ENCODE data around the gene SLC39A7.

DNA sequence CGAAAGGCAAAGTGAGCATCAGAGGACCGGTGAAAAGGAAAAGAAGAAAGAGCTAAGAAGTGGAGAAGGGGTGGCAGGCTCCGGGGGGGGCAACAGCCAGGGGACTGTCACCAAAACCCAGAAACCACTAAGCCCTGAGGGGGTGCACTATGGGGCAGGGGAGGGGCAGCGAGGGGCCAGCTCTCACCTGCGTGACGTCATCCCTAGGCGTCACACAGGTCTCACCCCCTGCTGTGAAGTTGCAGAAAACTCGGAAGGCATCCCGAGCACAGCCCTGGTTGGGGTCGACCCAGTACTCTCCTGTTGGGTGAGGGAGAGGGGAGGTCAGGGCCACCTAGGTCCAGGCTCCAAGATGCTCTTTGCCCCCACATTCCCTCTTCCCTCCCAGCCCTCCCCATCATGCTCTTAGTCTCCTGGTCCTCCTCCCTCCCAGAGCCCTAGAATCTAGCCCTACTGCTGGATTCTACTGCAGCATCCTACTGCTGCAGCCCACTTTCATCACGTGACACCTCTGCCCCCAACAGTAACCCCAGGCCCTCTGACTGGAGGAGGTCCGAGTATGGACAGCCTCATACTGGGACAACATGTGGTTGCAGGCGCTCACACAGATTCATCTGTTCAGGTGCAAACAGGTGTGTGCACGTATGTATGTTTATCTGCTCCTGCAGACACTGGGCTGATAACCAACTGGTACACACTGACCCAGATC is 35.8 kb upstream of the SLC39A7 start:
- TF ChIP-seq, protein P1, sequence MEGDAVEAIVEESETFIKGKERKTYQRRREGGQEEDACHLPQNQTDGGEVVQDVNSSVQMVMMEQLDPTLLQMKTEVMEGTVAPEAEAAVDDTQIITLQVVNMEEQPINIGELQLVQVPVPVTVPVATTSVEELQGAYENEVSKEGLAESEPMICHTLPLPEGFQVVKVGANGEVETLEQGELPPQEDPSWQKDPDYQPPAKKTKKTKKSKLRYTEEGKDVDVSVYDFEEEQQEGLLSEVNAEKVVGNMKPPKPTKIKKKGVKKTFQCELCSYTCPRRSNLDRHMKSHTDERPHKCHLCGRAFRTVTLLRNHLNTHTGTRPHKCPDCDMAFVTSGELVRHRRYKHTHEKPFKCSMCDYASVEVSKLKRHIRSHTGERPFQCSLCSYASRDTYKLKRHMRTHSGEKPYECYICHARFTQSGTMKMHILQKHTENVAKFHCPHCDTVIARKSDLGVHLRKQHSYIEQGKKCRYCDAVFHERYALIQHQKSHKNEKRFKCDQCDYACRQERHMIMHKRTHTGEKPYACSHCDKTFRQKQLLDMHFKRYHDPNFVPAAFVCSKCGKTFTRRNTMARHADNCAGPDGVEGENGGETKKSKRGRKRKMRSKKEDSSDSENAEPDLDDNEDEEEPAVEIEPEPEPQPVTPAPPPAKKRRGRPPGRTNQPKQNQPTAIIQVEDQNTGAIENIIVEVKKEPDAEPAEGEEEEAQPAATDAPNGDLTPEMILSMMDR (conservative IDR thresholded peaks at IDR 0.05; ENCODE audit: low read length) = no peak
- TF ChIP-seq EZH2phosphoT487 (IDR thresholded peaks at IDR 0.05; ENCODE audit: borderline replicate concordance) = no peak

All from Loucy (cell line).